Measurements from ENCODE around the gene HGFAC.

Gene HGFAC

GRCh38 chr4:3402491-3403347 is 39.0 kb upstream of the HGFAC start:
- Histone ChIP-seq H3K9me3 (ENCODE audit: control insufficient read depth, low read length) (peaks cover 12% of the 10 kb centered on the region), H2BK120ac (ENCODE audit: low read depth, low read length) (no peak overlapping the region), H3K4ac (ENCODE audit: low read depth in 1 of 2, low read length in 2 of 2) (no peak overlapping the region), H2BK12ac (ENCODE audit: low read length in 2 of 2) (no peak overlapping the region), H2BK5ac (ENCODE audit: low read depth, low read length, poor library complexity, severe bottlenecking) (peak overlapping the region; percentile 46), H2AFZ (ENCODE audit: low read depth, low read length) (no peak overlapping the region), H3K4me3 (ENCODE audit: insufficient read depth in 1 of 2, low read depth in 1 of 2, low read length in 2 of 2) (no peak overlapping the region), H3K27ac (ENCODE audit: low read length, poor library complexity, severe bottlenecking) (peak overlapping the region; percentile 89), H3K9ac (ENCODE audit: low read length) (no peak overlapping the region), H2BK15ac (ENCODE audit: low read depth, poor library complexity, severe bottlenecking) (no peak overlapping the region), H3K79me1 (replicated peaks; ENCODE audit: low read length, poor library complexity, severe bottlenecking) (peaks cover 33% of the 10 kb centered on the region), H3K4me1 (ENCODE audit: control insufficient read depth, insufficient read depth, low read depth, low read length) (peaks cover 14% of the 10 kb centered on the region), H3K14ac (ENCODE audit: low read length in 2 of 2) (no peak overlapping the region), H4K91ac (ENCODE audit: low read length) (no peak overlapping the region), H3K23ac (ENCODE audit: low read length in 2 of 2) (no peak overlapping the region), H4K8ac (ENCODE audit: low read length) (no peak overlapping the region), H2AK5ac (ENCODE audit: low read length, severe bottlenecking) (peak overlapping the region; percentile 92), H3K36me3 (ENCODE audit: control insufficient read depth in 1 of 2, insufficient read depth in 2 of 2, low read depth in 1 of 2, low read length in 2 of 2) (peaks cover 0 to 21% of the 10 kb centered on the region in 2 experiments), H3K27me3 (ENCODE audit: control insufficient read depth in 1 of 2, insufficient read depth in 1 of 2, low read length in 2 of 2) (no peaks in the 10 kb centered on the region), H3K18ac (ENCODE audit: low read depth in 1 of 2, low read length in 2 of 2) (peak overlapping the region in 1 of 2 experiments; percentile 11), H3K4me2 (ENCODE audit: low read length, poor library complexity, severe bottlenecking) (no peak overlapping the region)
- WGBS, result 92% methylated on average over 15 of the region's 15 CpGs
- DNase-seq, result peak; percentile 43

GRCh38 chr4:3403348-3403906 is 38.3 kb upstream of the HGFAC start:
- Histone ChIP-seq H2BK12ac (ENCODE audit: low read length in 2 of 2) (no peak overlapping the region), H2AK5ac (ENCODE audit: low read length, severe bottlenecking) (peak overlapping the region; percentile 23), H3K36me3 (ENCODE audit: control insufficient read depth in 1 of 2, insufficient read depth in 2 of 2, low read depth in 1 of 2, low read length in 2 of 2) (peaks cover 0 to 21% of the 10 kb centered on the region in 2 experiments), H4K91ac (ENCODE audit: low read length) (no peak overlapping the region), H3K27ac (ENCODE audit: low read length, poor library complexity, severe bottlenecking) (peak overlapping the region; percentile 43), H4K8ac (ENCODE audit: low read length) (no peak overlapping the region), H3K27me3 (ENCODE audit: control insufficient read depth in 1 of 2, insufficient read depth in 1 of 2, low read length in 2 of 2) (no peaks in the 10 kb centered on the region), H3K14ac (ENCODE audit: low read length in 2 of 2) (no peak overlapping the region), H3K18ac (ENCODE audit: low read depth in 1 of 2, low read length in 2 of 2) (no peak overlapping the region), H2BK120ac (ENCODE audit: low read depth, low read length) (no peak overlapping the region), H3K4me3 (ENCODE audit: insufficient read depth in 1 of 2, low read depth in 1 of 2, low read length in 2 of 2) (no peak overlapping the region), H2AFZ (ENCODE audit: low read depth, low read length) (no peak overlapping the region), H3K9ac (ENCODE audit: low read length) (no peak overlapping the region), H3K4ac (ENCODE audit: low read depth in 1 of 2, low read length in 2 of 2) (no peak overlapping the region), H2BK15ac (ENCODE audit: low read depth, poor library complexity, severe bottlenecking) (no peak overlapping the region), H3K9me3 (ENCODE audit: control insufficient read depth, low read length) (peaks cover 12% of the 10 kb centered on the region), H2BK5ac (ENCODE audit: low read depth, low read length, poor library complexity, severe bottlenecking) (no peak overlapping the region), H3K4me1 (ENCODE audit: control insufficient read depth, insufficient read depth, low read depth, low read length) (peaks cover 15% of the 10 kb centered on the region), H3K79me1 (replicated peaks; ENCODE audit: low read length, poor library complexity, severe bottlenecking) (peaks cover 33% of the 10 kb centered on the region), H3K4me2 (ENCODE audit: low read length, poor library complexity, severe bottlenecking) (no peak overlapping the region), H3K23ac (ENCODE audit: low read length in 2 of 2) (no peak overlapping the region)
- no peak for DNase-seq
- 88% methylated on average over 10 of the region's 10 CpGs for WGBS

GRCh38 chr4:3404546-3404945 is 37.2 kb upstream of the HGFAC start:
- no peak overlapping the region for H4K91ac ChIP-seq (ENCODE audit: low read length)
- no peak overlapping the region for H2BK12ac ChIP-seq (ENCODE audit: low read length in 2 of 2)
- no peak overlapping the region for H3K14ac ChIP-seq (ENCODE audit: low read length in 2 of 2)
- H3K4me2 ChIP-seq (ENCODE audit: low read length, poor library complexity, severe bottlenecking), result no peak overlapping the region
- H2AFZ ChIP-seq (ENCODE audit: low read depth, low read length), result no peak overlapping the region
- no peak overlapping the region for H3K18ac ChIP-seq (ENCODE audit: low read depth in 1 of 2, low read length in 2 of 2)
- peaks cover 25% of the 10 kb centered on the region for H3K4me1 ChIP-seq (ENCODE audit: control insufficient read depth, insufficient read depth, low read depth, low read length)
- H3K4ac ChIP-seq (ENCODE audit: low read depth in 1 of 2, low read length in 2 of 2), result no peak overlapping the region
- no peak overlapping the region for H3K23ac ChIP-seq (ENCODE audit: low read length in 2 of 2)
- H3K9ac ChIP-seq (ENCODE audit: low read length), result no peak overlapping the region
- no peak overlapping the region for H4K8ac ChIP-seq (ENCODE audit: low read length)
- no peak for DNase-seq
- no peak overlapping the region for H3K27ac ChIP-seq (ENCODE audit: low read length, poor library complexity, severe bottlenecking)
- no peaks in the 10 kb centered on the region for H3K27me3 ChIP-seq (ENCODE audit: control insufficient read depth in 1 of 2, insufficient read depth in 1 of 2, low read length in 2 of 2)
- peaks cover 12% of the 10 kb centered on the region for H3K9me3 ChIP-seq (ENCODE audit: control insufficient read depth, low read length)
- peaks cover 0 to 21% of the 10 kb centered on the region in 2 experiments for H3K36me3 ChIP-seq (ENCODE audit: control insufficient read depth in 1 of 2, insufficient read depth in 2 of 2, low read depth in 1 of 2, low read length in 2 of 2)
- H2BK15ac ChIP-seq (ENCODE audit: low read depth, poor library complexity, severe bottlenecking), result no peak overlapping the region
- no peak overlapping the region for H2BK120ac ChIP-seq (ENCODE audit: low read depth, low read length)
- peaks cover 35% of the 10 kb centered on the region for H3K79me1 ChIP-seq (replicated peaks; ENCODE audit: low read length, poor library complexity, severe bottlenecking)
- H2AK5ac ChIP-seq (ENCODE audit: low read length, severe bottlenecking), result no peak overlapping the region
- H2BK5ac ChIP-seq (ENCODE audit: low read depth, low read length, poor library complexity, severe bottlenecking), result no peak overlapping the region
- H3K4me3 ChIP-seq (ENCODE audit: insufficient read depth in 1 of 2, low read depth in 1 of 2, low read length in 2 of 2), result no peak overlapping the region
- WGBS, result 98% methylated on average over 4 of the region's 4 CpGs

- H3K9me3 ChIP-seq (ENCODE audit: control insufficient read depth, low read length), result peaks cover 12% of the 10 kb centered on the region
- 92% methylated on average over 8 of the region's 8 CpGs for WGBS
- H3K4me1 ChIP-seq (ENCODE audit: control insufficient read depth, insufficient read depth, low read depth, low read length), result peaks cover 28% of the 10 kb centered on the region
These were observed 36.6 kb upstream of the HGFAC start for GRCh38 chr4:3405176-3405575.

More at GRCh38 chr4:3405176-3405575, 36.6 kb upstream of the HGFAC start:
- Histone ChIP-seq H2BK120ac (ENCODE audit: low read depth, low read length) (no peak overlapping the region), H3K14ac (ENCODE audit: low read length in 2 of 2) (no peak overlapping the region), H3K27ac (ENCODE audit: low read length, poor library complexity, severe bottlenecking) (no peak overlapping the region), H3K23ac (ENCODE audit: low read length in 2 of 2) (no peak overlapping the region), H2BK12ac (ENCODE audit: low read length in 2 of 2) (no peak overlapping the region), H2AFZ (ENCODE audit: low read depth, low read length) (no peak overlapping the region), H3K36me3 (ENCODE audit: control insufficient read depth in 1 of 2, insufficient read depth in 2 of 2, low read depth in 1 of 2, low read length in 2 of 2) (peaks cover 0 to 21% of the 10 kb centered on the region in 2 experiments), H3K27me3 (ENCODE audit: control insufficient read depth in 1 of 2, insufficient read depth in 1 of 2, low read length in 2 of 2) (no peaks in the 10 kb centered on the region), H3K4me2 (ENCODE audit: low read length, poor library complexity, severe bottlenecking) (no peak overlapping the region), H2AK5ac (ENCODE audit: low read length, severe bottlenecking) (no peak overlapping the region), H3K79me1 (replicated peaks; ENCODE audit: low read length, poor library complexity, severe bottlenecking) (peaks cover 34% of the 10 kb centered on the region), H3K9ac (ENCODE audit: low read length) (no peak overlapping the region), H3K18ac (ENCODE audit: low read depth in 1 of 2, low read length in 2 of 2) (no peak overlapping the region), H3K4me3 (ENCODE audit: insufficient read depth in 1 of 2, low read depth in 1 of 2, low read length in 2 of 2) (no peak overlapping the region), H4K8ac (ENCODE audit: low read length) (no peak overlapping the region), H2BK5ac (ENCODE audit: low read depth, low read length, poor library complexity, severe bottlenecking) (no peak overlapping the region), H2BK15ac (ENCODE audit: low read depth, poor library complexity, severe bottlenecking) (no peak overlapping the region), H3K4ac (ENCODE audit: low read depth in 1 of 2, low read length in 2 of 2) (no peak overlapping the region), H4K91ac (ENCODE audit: low read length) (no peak overlapping the region)
- no peak for DNase-seq
